Measurements from ENCODE around the gene ACSL5. TPM values are rescaled to one million over a fixed set of nuclear protein-coding genes. Genes with fewer than 3 reads are reported as not detected.

ACSL5 gene
- polyA plus RNA-seq (ENCODE audit: insufficient read length in 3 of 3): 1 to 10 TPM; 3.7 to 5.1 (median 5.1) TPM

GRCh38 chr10:112373912-112374338 is at the start of gene ACSL5:
Gene ACSL5 (plus strand): TSS chr10:112374116. CDS start chr10:112394947, 20,831 bp downstream.
- no peak for DNase-seq (ENCODE audit: low read depth in 3 of 3, low spot score in 2 of 3)

DNA sequence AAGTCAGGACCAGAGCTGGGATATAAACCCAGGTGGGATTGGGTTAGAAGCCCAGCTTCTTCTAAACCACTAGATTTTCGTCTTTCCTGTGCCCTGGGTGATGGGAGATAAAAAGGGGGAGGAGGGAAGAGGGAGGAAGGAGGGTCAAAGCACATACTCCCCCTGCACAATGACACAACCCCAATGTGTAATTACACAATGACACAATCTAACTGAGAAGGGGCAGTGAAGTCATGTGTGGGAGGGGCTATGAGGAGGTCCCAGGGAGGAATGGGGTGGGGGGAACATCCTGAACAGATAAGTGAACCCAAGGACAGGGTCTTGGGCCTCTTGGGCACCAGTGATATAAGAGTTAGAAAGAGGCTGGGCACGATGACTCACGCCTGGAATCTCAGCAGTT is 46.2 kb upstream of the ACSL5 start:
- no peak for DNase-seq (ENCODE audit: low read depth in 3 of 3, low spot score in 2 of 3)

DNA sequence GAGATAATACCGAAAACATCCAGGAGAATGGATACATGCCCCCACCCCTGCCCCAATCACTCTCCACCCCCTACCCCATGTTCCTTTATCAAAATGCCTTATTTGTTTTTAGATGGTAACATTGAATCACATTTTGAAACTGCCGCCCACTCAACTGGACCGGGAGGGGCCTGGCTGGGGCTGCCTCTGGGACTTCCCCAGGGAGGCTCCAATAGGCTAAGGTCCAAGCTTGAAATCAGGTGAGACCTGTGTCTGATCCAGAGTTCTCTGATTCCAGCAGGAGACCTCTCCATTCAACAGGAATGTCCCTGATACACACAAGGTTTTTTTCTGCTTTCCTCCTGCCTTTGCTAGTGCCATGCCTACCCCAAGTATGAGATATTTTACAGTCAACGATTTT is 43.8 kb upstream of the ACSL5 start:
- DNase-seq (ENCODE audit: low read depth in 3 of 3, low spot score in 2 of 3): no peak

DNA sequence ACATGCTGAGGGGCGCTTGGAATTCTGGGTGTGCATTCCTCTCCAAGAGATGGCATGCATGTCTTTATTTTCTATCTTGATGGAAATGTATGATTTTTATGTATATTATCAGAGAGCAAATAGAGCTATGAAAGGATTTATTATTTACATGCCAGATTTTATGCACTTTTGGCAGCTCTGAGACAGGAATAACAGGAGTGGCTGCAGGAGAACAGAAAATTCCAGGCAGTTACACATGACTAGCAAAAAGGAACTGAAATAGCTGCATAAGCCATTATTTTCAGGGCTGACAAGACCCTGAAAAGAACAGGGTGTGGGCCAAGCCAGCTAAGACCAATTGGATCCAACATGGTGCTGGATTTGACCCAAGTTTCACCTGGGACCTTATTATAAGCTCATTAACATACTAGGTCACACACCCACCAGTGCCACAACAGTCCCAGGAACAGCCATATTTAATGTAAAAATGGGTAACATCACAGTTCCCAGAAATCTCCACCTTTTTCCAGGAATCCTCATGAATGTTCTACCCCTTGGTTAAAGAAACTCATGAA is 43.2 kb upstream of the ACSL5 start:
- DNase-seq (ENCODE audit: low read depth in 3 of 3, low spot score in 2 of 3): no peak

DNA sequence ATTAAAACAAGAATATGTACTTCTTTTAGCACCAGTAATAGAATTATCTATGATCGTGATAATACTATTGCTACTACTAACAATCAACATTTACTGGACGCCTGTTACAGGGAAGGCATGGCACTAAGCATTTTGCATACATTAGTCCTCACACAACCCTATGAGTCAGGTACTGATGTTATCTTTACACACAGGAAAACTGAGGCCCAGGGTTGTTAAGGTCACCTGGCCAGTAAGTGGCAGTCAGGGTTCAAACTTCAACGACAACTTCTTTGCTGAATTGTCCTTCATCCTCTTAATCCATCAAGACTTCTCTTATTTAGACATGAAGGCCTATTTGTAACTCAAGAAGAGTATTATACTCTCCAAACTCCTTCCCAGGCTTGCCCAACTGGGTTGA is 41.9 kb upstream of the ACSL5 start:
- no peak for DNase-seq (ENCODE audit: low read depth in 3 of 3, low spot score in 2 of 3)

- no peak for DNase-seq (ENCODE audit: low read depth in 3 of 3, low spot score in 2 of 3)
Measured at GRCh38 chr10:112332509-112333228, 41.2 kb upstream of the ACSL5 start.

DNA sequence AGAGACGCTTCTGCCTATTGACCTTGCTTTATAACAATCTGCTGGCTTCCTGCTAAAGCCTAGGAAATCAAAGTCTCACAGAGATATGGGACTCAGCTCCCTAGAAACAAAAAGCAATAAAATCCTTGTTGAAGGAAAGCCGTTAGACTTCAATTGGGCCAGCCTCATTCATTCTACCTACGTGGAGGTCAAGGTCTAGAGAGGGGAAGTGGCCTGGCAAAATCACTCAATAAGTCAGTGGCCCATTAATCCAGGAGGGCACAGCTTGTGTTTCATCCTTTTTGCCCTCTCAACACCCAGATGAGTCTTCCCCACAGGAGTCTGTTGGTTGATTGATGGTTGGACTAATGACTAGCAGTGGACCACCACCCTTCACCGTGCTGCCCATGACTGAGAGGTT is 40.5 kb upstream of the ACSL5 start:
- no peak for DNase-seq (ENCODE audit: low read depth in 3 of 3, low spot score in 2 of 3)

- DNase-seq (ENCODE audit: low read depth in 3 of 3, low spot score in 2 of 3): no peak
Measured at GRCh38 chr10:112335111-112335867, 38.6 kb upstream of the ACSL5 start.

- no peak for DNase-seq (ENCODE audit: low read depth in 3 of 3, low spot score in 2 of 3)
Measured at GRCh38 chr10:112335868-112336265, 38.0 kb upstream of the ACSL5 start.

GRCh38 chr10:112336556-112337201 is 37.2 kb upstream of the ACSL5 start:
- no peak for DNase-seq (ENCODE audit: low read depth in 3 of 3, low spot score in 2 of 3)

GRCh38 chr10:112338957-112339356 is 35.0 kb upstream of the ACSL5 start:
- no peak for DNase-seq (ENCODE audit: low read depth in 3 of 3, low spot score in 2 of 3)

- no peak for DNase-seq (ENCODE audit: low read depth in 3 of 3, low spot score in 2 of 3)
Measured at GRCh38 chr10:112340601-112341000, 33.3 kb upstream of the ACSL5 start.

DNA sequence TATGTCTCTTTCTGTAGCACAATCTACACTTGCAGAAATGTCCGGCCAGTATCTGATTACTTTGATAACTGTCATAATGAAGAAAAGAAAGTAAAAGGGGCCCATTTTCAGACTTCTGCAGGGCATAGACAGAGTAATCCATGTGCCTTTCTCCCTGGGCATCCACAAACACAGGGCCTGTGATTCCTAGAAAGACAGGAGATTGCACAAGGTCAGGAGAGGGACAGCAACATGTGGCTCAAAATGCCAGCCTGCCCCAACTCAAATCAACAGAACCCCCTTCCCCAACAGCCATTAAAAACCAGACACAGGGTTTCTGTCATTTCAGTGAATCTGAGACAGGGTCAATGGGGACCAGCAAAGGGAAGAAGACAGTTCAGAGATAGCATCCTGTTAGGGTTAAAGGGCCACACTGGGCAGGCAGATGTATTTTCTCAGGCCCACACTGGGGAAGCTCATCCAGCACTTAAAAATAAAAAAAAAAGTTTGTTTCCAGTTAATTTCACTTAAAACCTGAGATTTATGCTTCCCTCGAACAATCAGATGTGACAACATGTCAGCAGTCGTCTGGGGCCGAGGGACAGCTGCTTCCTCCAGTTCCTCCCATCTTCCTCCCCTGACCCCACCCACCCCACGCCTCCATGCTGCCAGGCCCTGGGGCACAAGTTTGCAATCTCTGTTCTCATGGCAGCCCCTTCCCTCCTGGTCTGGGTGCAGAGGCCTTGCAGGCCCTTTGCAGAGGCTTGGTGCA is 30.7 kb upstream of the ACSL5 start:
- DNase-seq (ENCODE audit: low read depth in 3 of 3, low spot score in 2 of 3): no peak

GRCh38 chr10:112344261-112344660 is 29.7 kb upstream of the ACSL5 start:
- no peak for DNase-seq (ENCODE audit: low read depth in 3 of 3, low spot score in 2 of 3)

DNA sequence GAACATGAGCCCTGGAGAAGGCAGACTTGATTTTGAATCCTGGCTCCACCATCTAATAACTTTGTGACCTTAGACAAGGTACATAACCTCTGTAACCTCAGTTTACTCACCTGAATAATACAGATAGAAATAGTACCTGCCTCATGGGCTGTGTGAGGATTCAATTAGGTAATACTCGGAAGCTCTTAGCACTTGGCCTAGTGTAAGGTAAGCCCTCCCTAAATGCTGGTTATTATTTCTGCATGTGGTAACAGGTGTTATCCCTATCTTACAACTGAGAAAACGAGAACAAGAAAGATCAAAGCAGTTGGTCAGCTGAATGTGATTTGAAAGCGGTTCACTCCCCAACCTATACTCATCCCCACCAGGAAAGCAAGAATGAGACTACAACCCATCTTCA is 28.7 kb upstream of the ACSL5 start:
- DNase-seq (ENCODE audit: low read depth in 3 of 3, low spot score in 2 of 3): no peak

GRCh38 chr10:112345743-112346142 is 28.2 kb upstream of the ACSL5 start:
- DNase-seq (ENCODE audit: low read depth in 3 of 3, low spot score in 2 of 3): no peak

- DNase-seq (ENCODE audit: low read depth in 3 of 3, low spot score in 2 of 3): no peak
Measured at GRCh38 chr10:112346774-112347173, 27.1 kb upstream of the ACSL5 start.

GRCh38 chr10:112347709-112348671 is 25.9 kb upstream of the ACSL5 start:
- no peak for DNase-seq (ENCODE audit: low read depth in 3 of 3, low spot score in 2 of 3)

GRCh38 chr10:112348759-112349158 is 25.2 kb upstream of the ACSL5 start:
- no peak for DNase-seq (ENCODE audit: low read depth in 3 of 3, low spot score in 2 of 3)

Data from right renal cortex interstitium (tissue), 3 donors.